Astrocyte of the cerebellum (primary cell): Measurements from ENCODE around the gene CSMD2.
A peak's percentile ranks its signal among the peaks of the same experiment; 100 is the strongest.

Experiments
- DNase-seq: peaks from one replicate; pipeline ENCODE4 v3.0.0-alpha.2; 2011; ENCODE audit warnings: low read depth
- H3K4me3 ChIP-seq: 2 replicates; pipeline ENCODE4 v1.5.1; 2011; ENCODE audit warnings: mild to moderate bottlenecking, low read depth, low read length, moderate library complexity
- CTCF ChIP-seq: IDR thresholded peaks from 2 replicates; pipeline ENCODE4 v1.5.1; 2012; ENCODE audit warnings: low read length, low read depth, moderate library complexity, mild to moderate bottlenecking; ENCODE audit errors: missing control alignments
- in situ Hi-C: cut with HindIII; loops from 2 replicates; pipeline ENCODE4 v1.10.0; 2017; ENCODE audit warnings: low sequenced_read_pairs

The CSMD2 gene

GRCh38 chr1:33866281-33866680 is 298.7 kb downstream of the CSMD2 start:
- H3K4me3 ChIP-seq, result no peak overlapping the region
- no peak for TF ChIP-seq CTCF
- DNase-seq, result peak; percentile 79
- in situ Hi-C loops, result no loop called here

GRCh38 chr1:33864460-33865389 is 300.3 kb downstream of the CSMD2 start:
- no peak for DNase-seq
- in situ Hi-C loops, result no loop called here
- TF ChIP-seq CTCF, result no peak
- no peak overlapping the region for H3K4me3 ChIP-seq

- in situ Hi-C loops, result no loop called here
- H3K4me3 ChIP-seq, result no peak within 1 kb of the TSS
- DNase-seq, result no peak
- TF ChIP-seq CTCF, result no peak
Observed at GRCh38 chr1:33863779-33864178, 301.3 kb downstream of the CSMD2 start, which contains the start of gene HMGB4. Gene HMGB4 (plus strand): TSS chr1:33864079. CDS start chr1:33864192, 113 bp downstream.

- no peak overlapping the region for H3K4me3 ChIP-seq
- DNase-seq, result no peak
- in situ Hi-C loops, result no loop called here
- TF ChIP-seq CTCF, result no peak
Observed at GRCh38 chr1:33860671-33861070, 304.4 kb downstream of the CSMD2 start.

- H3K4me3 ChIP-seq, result no peak overlapping the region
- in situ Hi-C loops, result no loop called here
- no peak for TF ChIP-seq CTCF
- DNase-seq, result no peak
Observed at GRCh38 chr1:33854091-33854490, 310.9 kb downstream of the CSMD2 start.

GRCh38 chr1:33853431-33853830 is 311.6 kb downstream of the CSMD2 start:
- no peak overlapping the region for H3K4me3 ChIP-seq
- DNase-seq, result no peak
- no peak for TF ChIP-seq CTCF
- in situ Hi-C loops, result no loop called here
